OCI-LY7 (cell line): ENCODE results near the gene GULP1.

Experiments
- CTCF ChIP-seq: fragments of 200-600 bp; sonication (generic); conservative IDR thresholded peaks from 2 replicates; pipeline ENCODE4 v1.5.1; 2014; ENCODE audit warnings: mild to moderate bottlenecking, antibody characterized with exemption, low read length, moderate library complexity, mixed read lengths
- EZH2phosphoT487 ChIP-seq: fragments of 200-600 bp; sonication (generic); IDR thresholded peaks from 2 replicates; pipeline ENCODE4 v1.6.1; 2018; ENCODE audit warnings: low read depth, borderline replicate concordance, mild to moderate bottlenecking, mixed run types, antibody characterized with exemption, low read length, moderate library complexity, mixed read lengths

- TF ChIP-seq CTCF (no peak), EZH2phosphoT487 (no peak)
These were observed 187.1 kb downstream of the GULP1 start for GRCh38 chr2:188478724-188479123.
